ENCODE data around the gene MYO1C.
"Not testable (repeated sequence)": the region's sequence is repeated elsewhere in the genome, so short reads cannot be mapped to it uniquely, and the experiment has no call there.

The MYO1C gene

GRCh38 chr17:1449412-1449967 lies 43.0 kb downstream of the MYO1C start:
- Histone ChIP-seq H3K4me1 (ENCODE audit: control insufficient read depth, low read depth, low read length) (peaks cover 3% of the 10 kb centered on the region), H3K4me3 (ENCODE audit: low read length) (no peak overlapping the region), H3K9me3 (ENCODE audit: control insufficient read depth, low read depth, low read length) (no peaks in the 10 kb centered on the region), H3K36me3 (ENCODE audit: control insufficient read depth, low read depth, low read length) (peaks cover 7% of the 10 kb centered on the region), H3K27ac (ENCODE audit: low read length) (no peak overlapping the region), H3K27me3 (ENCODE audit: control insufficient read depth, insufficient read depth, low read length) (no peaks in the 10 kb centered on the region), H3K9ac (ENCODE audit: low read length) (no peak overlapping the region)

DNA sequence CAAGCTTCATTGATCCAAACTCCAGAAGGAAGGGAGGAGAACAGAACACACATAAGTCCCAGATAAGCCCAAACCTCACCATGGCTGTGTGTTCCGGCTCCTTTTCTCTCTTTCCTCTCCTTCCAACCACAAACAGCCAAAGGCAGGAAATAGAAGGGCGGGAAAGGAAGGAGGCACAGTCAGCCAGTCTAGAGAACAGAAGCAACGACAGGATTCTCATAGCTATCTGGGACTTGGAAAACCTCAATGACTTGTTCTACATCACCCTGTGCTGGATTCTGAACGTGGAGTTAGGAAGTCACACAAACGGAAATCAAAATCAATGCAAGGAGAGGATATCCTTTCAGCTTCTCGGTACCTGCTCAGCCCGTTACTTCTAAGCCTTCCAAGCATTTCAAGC lies 45.4 kb downstream of the MYO1C start:
- H3K27ac ChIP-seq (ENCODE audit: low read length), result no peak overlapping the region
- no peak overlapping the region for H3K4me3 ChIP-seq (ENCODE audit: low read length)
- peaks cover 2% of the 10 kb centered on the region for H3K36me3 ChIP-seq (ENCODE audit: control insufficient read depth, low read depth, low read length)
- H3K27me3 ChIP-seq (ENCODE audit: control insufficient read depth, insufficient read depth, low read length), result no peaks in the 10 kb centered on the region
- no peaks in the 10 kb centered on the region for H3K9me3 ChIP-seq (ENCODE audit: control insufficient read depth, low read depth, low read length)
- no peak overlapping the region for H3K9ac ChIP-seq (ENCODE audit: low read length)
- no peaks in the 10 kb centered on the region for H3K4me1 ChIP-seq (ENCODE audit: control insufficient read depth, low read depth, low read length)

- no peaks in the 10 kb centered on the region for H3K27me3 ChIP-seq (ENCODE audit: control insufficient read depth, insufficient read depth, low read length)
- H3K36me3 ChIP-seq (ENCODE audit: control insufficient read depth, low read depth, low read length), result no peaks in the 10 kb centered on the region
Observed at GRCh38 chr17:1446201-1446600, 46.3 kb downstream of the MYO1C start.

DNA sequence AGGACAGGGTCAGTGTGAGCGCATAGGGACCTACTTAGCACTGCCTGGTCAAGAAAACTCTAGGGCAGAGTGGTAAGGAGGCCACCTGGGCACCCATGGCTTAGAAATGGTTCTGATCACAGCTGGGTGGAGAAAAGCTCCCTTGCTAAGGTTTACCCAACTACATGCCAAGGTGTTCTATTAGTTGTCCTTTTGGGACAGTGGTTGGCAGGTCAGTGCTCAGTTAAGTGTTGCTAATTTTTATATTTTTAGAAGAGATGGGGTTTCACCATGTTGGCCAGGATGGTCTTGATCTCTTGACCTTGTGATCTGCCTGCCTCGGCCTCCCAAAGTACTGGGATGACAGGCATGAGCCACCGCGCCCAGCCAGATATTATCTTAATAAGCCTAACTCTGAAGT lies 46.8 kb downstream of the MYO1C start:
- H3K27me3 ChIP-seq (ENCODE audit: control insufficient read depth, insufficient read depth, low read length); H3K9me3 ChIP-seq (ENCODE audit: control insufficient read depth, low read depth, low read length); H3K36me3 ChIP-seq (ENCODE audit: control insufficient read depth, low read depth, low read length); H3K27ac ChIP-seq (ENCODE audit: low read length); H3K9ac ChIP-seq (ENCODE audit: low read length); H3K4me3 ChIP-seq (ENCODE audit: low read length); H3K4me1 ChIP-seq (ENCODE audit: control insufficient read depth, low read depth, low read length): not testable (repeated sequence)

More at GRCh38 chr17:1446201-1446600, 46.3 kb downstream of the MYO1C start:
- no peak overlapping the region for H3K27ac ChIP-seq (ENCODE audit: low read length)
- H3K9me3 ChIP-seq (ENCODE audit: control insufficient read depth, low read depth, low read length), result no peaks in the 10 kb centered on the region
- H3K4me3 ChIP-seq (ENCODE audit: low read length), result no peak overlapping the region
- no peaks in the 10 kb centered on the region for H3K4me1 ChIP-seq (ENCODE audit: control insufficient read depth, low read depth, low read length)
- no peak overlapping the region for H3K9ac ChIP-seq (ENCODE audit: low read length)

DNA sequence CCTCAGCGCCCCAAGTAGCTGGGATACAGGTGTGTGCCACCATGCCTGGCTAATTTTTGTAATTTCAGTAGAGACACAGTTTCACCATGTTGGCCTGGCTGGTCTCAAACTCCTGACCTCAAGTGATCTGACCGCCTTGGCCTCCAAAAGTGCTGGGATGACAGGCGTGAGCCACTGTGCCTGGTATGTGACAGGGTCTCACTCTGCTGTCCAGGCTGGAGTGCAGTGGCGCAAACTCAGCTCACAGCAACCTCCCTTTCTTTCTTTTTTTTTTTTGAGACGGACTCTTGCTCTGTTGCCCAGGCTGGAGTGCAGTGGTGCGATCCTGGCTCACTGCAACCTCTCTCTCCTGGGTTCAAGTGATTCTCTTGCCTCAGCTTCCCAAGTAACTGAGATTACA lies 49.8 kb downstream of the MYO1C start:
- H3K27me3 ChIP-seq (ENCODE audit: control insufficient read depth, insufficient read depth, low read length); H3K9me3 ChIP-seq (ENCODE audit: control insufficient read depth, low read depth, low read length); H3K9ac ChIP-seq (ENCODE audit: low read length); H3K27ac ChIP-seq (ENCODE audit: low read length); H3K36me3 ChIP-seq (ENCODE audit: control insufficient read depth, low read depth, low read length); H3K4me1 ChIP-seq (ENCODE audit: control insufficient read depth, low read depth, low read length); H3K4me3 ChIP-seq (ENCODE audit: low read length): not testable (repeated sequence)

DNA sequence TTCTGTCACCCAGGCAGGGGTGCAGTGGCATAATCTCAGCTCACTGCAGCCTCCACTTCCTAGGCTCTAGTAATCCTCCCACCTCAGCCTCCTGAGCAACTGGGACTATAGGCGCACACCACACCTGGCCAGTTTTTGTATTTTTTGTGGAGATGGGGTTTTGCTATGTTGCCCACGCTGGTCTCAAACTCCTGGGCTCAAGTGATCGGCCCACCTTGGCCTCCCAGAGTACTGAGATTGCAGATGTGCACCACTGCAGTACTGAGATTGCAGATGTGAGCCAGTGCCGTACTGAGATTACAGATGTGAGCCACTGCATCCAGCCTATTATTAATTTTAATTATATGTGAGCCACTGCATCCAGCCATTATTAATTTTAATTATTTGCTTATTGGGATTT lies 50.3 kb downstream of the MYO1C start:
- Histone ChIP-seq H3K27me3 (ENCODE audit: control insufficient read depth, insufficient read depth, low read length) (no peaks in the 10 kb centered on the region), H3K36me3 (ENCODE audit: control insufficient read depth, low read depth, low read length) (no peaks in the 10 kb centered on the region), H3K9me3 (ENCODE audit: control insufficient read depth, low read depth, low read length) (no peaks in the 10 kb centered on the region), H3K9ac (ENCODE audit: low read length) (no peak overlapping the region), H3K27ac (ENCODE audit: low read length) (no peak overlapping the region), H3K4me3 (ENCODE audit: low read length) (no peak overlapping the region), H3K4me1 (ENCODE audit: control insufficient read depth, low read depth, low read length) (no peaks in the 10 kb centered on the region)

- Histone ChIP-seq H3K27me3 (ENCODE audit: control insufficient read depth, insufficient read depth, low read length) (no peaks in the 10 kb centered on the region), H3K36me3 (ENCODE audit: control insufficient read depth, low read depth, low read length) (peaks cover 10% of the 10 kb centered on the region), H3K4me3 (ENCODE audit: low read length) (no peak overlapping the region), H3K27ac (ENCODE audit: low read length) (no peak overlapping the region), H3K9ac (ENCODE audit: low read length) (no peak overlapping the region), H3K4me1 (ENCODE audit: control insufficient read depth, low read depth, low read length) (no peaks in the 10 kb centered on the region), H3K9me3 (ENCODE audit: control insufficient read depth, low read depth, low read length) (no peaks in the 10 kb centered on the region)
Observed at GRCh38 chr17:1440921-1441320, 51.6 kb downstream of the MYO1C start.

DNA sequence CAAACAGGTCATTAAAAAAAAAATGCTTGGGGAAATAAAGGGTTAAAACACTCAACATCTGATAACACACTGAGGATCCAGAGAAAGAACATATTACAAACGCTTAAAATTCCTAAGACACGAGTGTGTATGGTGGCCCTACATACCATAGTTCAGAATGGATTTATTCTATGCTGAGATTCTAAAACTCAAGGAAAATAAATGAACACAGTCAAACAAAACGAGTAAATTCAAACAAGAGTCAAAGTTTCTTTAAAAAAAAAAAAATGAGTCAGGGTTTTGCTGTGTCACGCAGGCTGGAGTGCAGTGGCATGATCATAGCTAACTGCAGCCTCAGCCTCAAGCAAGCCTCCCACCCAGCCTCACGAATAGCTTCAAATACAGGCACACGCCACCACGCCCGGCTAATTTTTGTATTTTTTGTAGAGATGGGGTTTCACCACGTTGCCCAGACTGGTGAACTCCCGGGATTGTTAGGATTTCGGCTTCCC lies 53.8 kb downstream of the MYO1C start:
- Histone ChIP-seq H3K27me3 (ENCODE audit: control insufficient read depth, insufficient read depth, low read length) (no peaks in the 10 kb centered on the region), H3K36me3 (ENCODE audit: control insufficient read depth, low read depth, low read length) (peaks cover 29% of the 10 kb centered on the region), H3K9me3 (ENCODE audit: control insufficient read depth, low read depth, low read length) (no peaks in the 10 kb centered on the region), H3K4me1 (ENCODE audit: control insufficient read depth, low read depth, low read length) (no peaks in the 10 kb centered on the region), H3K4me3 (ENCODE audit: low read length) (no peak overlapping the region), H3K27ac (ENCODE audit: low read length) (no peak overlapping the region), H3K9ac (ENCODE audit: low read length) (no peak overlapping the region)

GRCh38 chr17:1435326-1435725 lies 57.2 kb downstream of the MYO1C start:
- H3K4me1 ChIP-seq (ENCODE audit: control insufficient read depth, low read depth, low read length), result no peaks in the 10 kb centered on the region
- peaks cover 36% of the 10 kb centered on the region for H3K36me3 ChIP-seq (ENCODE audit: control insufficient read depth, low read depth, low read length)
- no peaks in the 10 kb centered on the region for H3K27me3 ChIP-seq (ENCODE audit: control insufficient read depth, insufficient read depth, low read length)
- no peaks in the 10 kb centered on the region for H3K9me3 ChIP-seq (ENCODE audit: control insufficient read depth, low read depth, low read length)
- H3K4me3 ChIP-seq (ENCODE audit: low read length), result no peak overlapping the region
- H3K27ac ChIP-seq (ENCODE audit: low read length), result no peak overlapping the region
- H3K9ac ChIP-seq (ENCODE audit: low read length), result no peak overlapping the region

DNA sequence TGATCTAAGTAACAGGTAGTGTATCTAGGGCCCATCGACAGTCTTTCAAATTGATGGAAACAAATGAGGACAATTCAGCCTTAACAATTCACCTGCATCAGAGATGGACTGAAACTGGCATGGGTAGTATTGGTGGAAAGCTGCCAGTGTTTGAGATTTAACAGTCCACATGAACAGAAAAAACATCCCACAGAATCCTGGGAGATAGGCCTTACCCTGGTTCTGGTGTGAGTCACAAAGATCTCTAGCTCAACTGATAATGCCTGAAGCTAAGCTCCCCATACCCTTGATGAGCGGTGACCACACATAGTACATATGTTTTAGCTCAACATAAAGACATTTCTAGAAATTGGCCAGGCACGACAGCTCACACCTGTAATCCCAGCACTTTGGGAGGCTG lies 58.3 kb downstream of the MYO1C start:
- Histone ChIP-seq H3K4me3 (ENCODE audit: low read length) (no peak overlapping the region), H3K4me1 (ENCODE audit: control insufficient read depth, low read depth, low read length) (no peaks in the 10 kb centered on the region), H3K36me3 (ENCODE audit: control insufficient read depth, low read depth, low read length) (peaks cover 38% of the 10 kb centered on the region), H3K9ac (ENCODE audit: low read length) (no peak overlapping the region), H3K27ac (ENCODE audit: low read length) (no peak overlapping the region), H3K9me3 (ENCODE audit: control insufficient read depth, low read depth, low read length) (no peaks in the 10 kb centered on the region), H3K27me3 (ENCODE audit: control insufficient read depth, insufficient read depth, low read length) (no peaks in the 10 kb centered on the region)

DNA sequence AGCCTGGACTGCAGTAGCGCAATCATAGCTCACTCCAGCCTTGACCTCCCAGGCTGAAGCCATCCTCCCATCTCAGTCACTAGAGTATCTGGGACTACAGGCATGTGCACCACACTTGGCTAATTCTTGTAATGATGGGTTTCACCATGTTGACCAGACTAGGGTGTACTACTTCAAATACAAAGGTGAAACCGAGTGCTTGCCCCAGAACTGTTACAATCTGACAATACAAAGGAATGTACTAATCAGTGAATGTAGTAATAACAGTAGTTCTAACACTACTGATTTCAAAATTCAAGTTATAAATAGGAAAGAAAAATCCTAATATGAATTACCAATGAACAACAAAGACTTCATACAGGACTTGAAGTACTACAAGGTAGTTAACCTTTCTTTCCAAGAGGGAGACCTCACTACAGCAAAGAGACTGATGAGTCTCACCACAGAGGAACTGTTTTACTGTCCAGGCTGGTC lies 60.8 kb downstream of the MYO1C start:
- Histone ChIP-seq H3K36me3 (ENCODE audit: control insufficient read depth, low read depth, low read length) (peaks cover 36% of the 10 kb centered on the region), H3K27ac (ENCODE audit: low read length) (no peak overlapping the region), H3K9me3 (ENCODE audit: control insufficient read depth, low read depth, low read length) (no peaks in the 10 kb centered on the region), H3K27me3 (ENCODE audit: control insufficient read depth, insufficient read depth, low read length) (no peaks in the 10 kb centered on the region), H3K4me3 (ENCODE audit: low read length) (no peak overlapping the region), H3K9ac (ENCODE audit: low read length) (no peak overlapping the region), H3K4me1 (ENCODE audit: control insufficient read depth, low read depth, low read length) (no peaks in the 10 kb centered on the region)

GRCh38 chr17:1423456-1424135 lies 68.9 kb downstream of the MYO1C start:
- Histone ChIP-seq H3K36me3 (ENCODE audit: control insufficient read depth, low read depth, low read length) (peaks cover 34% of the 10 kb centered on the region), H3K4me1 (ENCODE audit: control insufficient read depth, low read depth, low read length) (no peaks in the 10 kb centered on the region), H3K27me3 (ENCODE audit: control insufficient read depth, insufficient read depth, low read length) (no peaks in the 10 kb centered on the region), H3K9ac (ENCODE audit: low read length) (no peak overlapping the region), H3K9me3 (ENCODE audit: control insufficient read depth, low read depth, low read length) (no peaks in the 10 kb centered on the region), H3K27ac (ENCODE audit: low read length) (no peak overlapping the region), H3K4me3 (ENCODE audit: low read length) (no peak overlapping the region)
